B cell (primary cell): ENCODE results near the gene NEGR1. TPM values are rescaled to one million over a fixed set of nuclear protein-coding genes. Genes with fewer than 3 reads are reported as not detected.

Experiments used
- ATAC-seq: fragments of 200-7000 bp; cut with Tn5 transposase; one replicate; pipeline ENCODE4 v1.10.0; 2021; ENCODE audit warnings: low read depth, mild to moderate bottlenecking, moderate number of reproducible peaks, moderate library complexity
- CTCF ChIA-PET: fragments of 350-600 bp; sonication (Branson Sonifier 250); formaldehyde crosslinking; loops from one replicate; lab custom pipeline; 2021; ENCODE audit warnings: antibody characterized with exemption, inconsistent platforms; lab: Charles Lee
- POLR2A ChIA-PET: fragments of 350-600 bp; sonication (Branson Sonifier 250); formaldehyde crosslinking; loops from one replicate; lab custom pipeline; 2021; ENCODE audit warnings: antibody characterized with exemption; lab: Charles Lee
- DNase-seq: peaks from one replicate; pipeline ENCODE4 v3.0.0; 2013
- H2AFZ ChIP-seq: 2 replicates; pipeline ENCODE4 v1.6.1; 2012; ENCODE audit warnings: mild to moderate bottlenecking, low read depth, low read length; ENCODE audit not compliant: insufficient read depth, poor library complexity, severe bottlenecking
- H3K27ac ChIP-seq, 2 donors: 1 replicate in 1 of 2; 2 replicates in 1 of 2; pipeline ENCODE4 v1.5.1; 2012 to 2013; ENCODE audit warnings: low read length in 2 of 2, mild to moderate bottlenecking in 2 of 2, moderate library complexity in 1 of 2
- H3K27me3 ChIP-seq, 4 experiments: fragments of 200-600 bp in 1 of 4; sonication (generic) in 1 of 4; replicated peaks in 1 of 4; 1 replicate in 2 of 4; 2 replicates in 2 of 4; pipeline versions ENCODE4 v1.6.1 to v1.7.0; 2013 to 2016; ENCODE audit warnings: low read length in 3 of 4, mild to moderate bottlenecking in 2 of 4, mixed read lengths in 1 of 4, moderate library complexity in 1 of 4; ENCODE audit not compliant: insufficient read depth in 4 of 4, control insufficient read depth in 3 of 4; ENCODE audit errors: control extremely low read depth in 1 of 4
- H3K36me3 ChIP-seq, 2 experiments: replicated peaks in 1 of 2; 1 replicate in 1 of 2; 2 replicates in 1 of 2; pipeline versions ENCODE4 v1.6.1 to v1.7.1; 2013; ENCODE audit warnings: low read length in 1 of 2; ENCODE audit not compliant: insufficient read depth in 2 of 2, control insufficient read depth in 1 of 2; ENCODE audit errors: control extremely low read depth in 1 of 2, extremely low read depth in 1 of 2
- H3K4me1 ChIP-seq, 2 donors: fragments of 200-600 bp in 1 of 2; sonication (generic) in 1 of 2; 1 replicate in 1 of 2; 2 replicates in 1 of 2; pipeline versions ENCODE4 v1.5.1 to v1.6.1; 2013 to 2017; ENCODE audit warnings: low read length in 2 of 2; ENCODE audit not compliant: control insufficient read depth in 2 of 2, insufficient read depth in 2 of 2
- H3K4me2 ChIP-seq: replicated peaks from 2 replicates; pipeline ENCODE3; 2012; ENCODE audit warnings: mild to moderate bottlenecking, low read depth, low read length; ENCODE audit not compliant: poor library complexity, severe bottlenecking
- H3K4me3 ChIP-seq, 5 experiments: fragments of 200-600 bp in 1 of 5; sonication (generic) in 1 of 5; 1 replicate in 3 of 5; 2 replicates in 2 of 5; pipeline versions ENCODE4 v1.5.1 to v1.7.0; 2011 to 2016; ENCODE audit warnings: low read length in 4 of 5, mild to moderate bottlenecking in 4 of 5, low read depth in 2 of 5, control low read depth in 1 of 5, moderate library complexity in 1 of 5; ENCODE audit not compliant: insufficient read depth in 1 of 5; ENCODE audit errors: control extremely low read depth in 1 of 5, extremely low read depth in 1 of 5
- H3K79me2 ChIP-seq: fragments of 200-600 bp; sonication (generic); one replicate; pipeline ENCODE4 v1.6.0; 2016; ENCODE audit warnings: low read length; ENCODE audit not compliant: control insufficient read depth, insufficient read depth
- H3K9ac ChIP-seq: fragments of 200-600 bp; sonication (generic); 2 replicates; pipeline ENCODE4 v1.6.1; 2017; ENCODE audit warnings: mild to moderate bottlenecking, low read length, moderate library complexity
- H3K9me3 ChIP-seq, 3 donors: one replicate each; pipeline versions ENCODE4 v1.6.1 to v1.7.1; 2013; ENCODE audit warnings: low read length in 2 of 3; ENCODE audit not compliant: control insufficient read depth in 2 of 3, insufficient read depth in 1 of 3; ENCODE audit errors: control extremely low read depth in 1 of 3
- H4K20me1 ChIP-seq: 2 replicates; pipeline ENCODE4 v1.6.0; 2012; ENCODE audit warnings: mild to moderate bottlenecking, low read length; ENCODE audit not compliant: insufficient read depth, control insufficient read depth, poor library complexity, severe bottlenecking
- H3K27ac Mint-ChIP-seq: one replicate; pipeline ENCODE4 v1.8.0; 2021; ENCODE audit warnings: mixed read lengths
- H3K27me3 Mint-ChIP-seq: one replicate; pipeline ENCODE4 v1.8.0; 2021; ENCODE audit warnings: mixed read lengths
- H3K4me1 Mint-ChIP-seq: one replicate; pipeline ENCODE4 v1.8.0; 2021; ENCODE audit warnings: mixed read lengths
- H3K4me3 Mint-ChIP-seq: one replicate; pipeline ENCODE4 v1.8.0; 2021; ENCODE audit warnings: mixed read lengths
- H3K9me3 Mint-ChIP-seq: one replicate; pipeline ENCODE4 v1.8.0; 2022; ENCODE audit warnings: mixed read lengths; ENCODE audit not compliant: insufficient read depth
- CTCF ChIP-seq: fragments of 200-600 bp; IDR thresholded peaks from one replicate; pipeline ENCODE4 v1.8.0; 2022; ENCODE audit warnings: antibody characterized with exemption, mild to moderate bottlenecking
- EZH2 ChIP-seq: IDR thresholded peaks from 2 replicates; pipeline ENCODE4 v1.6.1; 2012; ENCODE audit warnings: borderline replicate concordance, low read depth, mild to moderate bottlenecking, moderate library complexity, low read length; ENCODE audit not compliant: insufficient read depth, poor library complexity, severe bottlenecking
- WGBS: methylation state at CpG from one replicate; pipeline ENCODE4 v1.1.5; 2013; ENCODE audit warnings: missing lambda C conversion rate; ENCODE audit not compliant: insufficient coverage; 5-methylcytosine and 5-hydroxymethylcytosine counted together
- intact Hi-C: fragments of 100-400 bp; cut with micrococcal nuclease; formaldehyde crosslinking; loops from one replicate; pipeline ENCODE4 v1.10.0; 2022
- polyA plus RNA-seq: library from polyadenylated mRNA; depleted of rRNA; stranded (reverse); fragments of >200 nt; gene quantifications from 2 replicates; pipeline ENCODE4 v1.2.3, GENCODE V29; 2012
- total RNA-seq, 2 donors: library from RNA; stranded (reverse); fragments of 120-200 nt in 1 of 2; gene quantifications; 1 replicate in 1 of 2; 2 replicates in 1 of 2; pipeline versions ENCODE4 v1.2.3 to v1.2.4, GENCODE V29; 2013 to 2022

NEGR1 gene
- total and polyA plus RNA-seq, 2 donors (not counting 1 experiment from before 2014, with no cell fraction given), result 0.01 TPM; not detected in 1

- DNase-seq (no peak), ATAC-seq (no peak)
- Histone ChIP-seq H3K4me2 (no peak overlapping the region), H3K27me3 (no peaks in the 10 kb centered on the region), H3K79me2 (no peaks in the 10 kb centered on the region), H4K20me1 (no peaks in the 10 kb centered on the region), H3K27ac (no peak overlapping the region), H3K4me3 (no peak overlapping the region), H3K36me3 (no peaks in the 10 kb centered on the region), H2AFZ (no peak overlapping the region), H3K9ac (no peak overlapping the region), H3K4me1 (no peaks in the 10 kb centered on the region), H3K9me3 (no peaks in the 10 kb centered on the region)
- no peaks in the 10 kb centered on the region for H3K4me1 Mint-ChIP-seq
- WGBS, result no CpG with 5 or more reads among the region's 6 CpGs
- POLR2A ChIA-PET, result no interaction called here
- no peak overlapping the region for H3K27ac Mint-ChIP-seq
- no peaks in the 10 kb centered on the region for H3K9me3 Mint-ChIP-seq
- intact Hi-C loops, result no loop called here
- TF ChIP-seq EZH2 (no peak), CTCF (no peak)
- no peaks in the 10 kb centered on the region for H3K27me3 Mint-ChIP-seq
- CTCF ChIA-PET, result no interaction called here
- no peak overlapping the region for H3K4me3 Mint-ChIP-seq
These were observed 272.9 kb downstream of the NEGR1 start for GRCh38 chr1:72009173-72010093.

GRCh38 chr1:72007312-72007711, 275.0 kb downstream of the NEGR1 start:
- H3K9ac ChIP-seq, result no peak overlapping the region
- intact Hi-C loops, result no loop called here
- H2AFZ ChIP-seq, result no peak overlapping the region
- DNase-seq, result no peak
- no peaks in the 10 kb centered on the region for H4K20me1 ChIP-seq
- no peak overlapping the region for H3K4me3 ChIP-seq
- H3K27ac ChIP-seq, result no peak overlapping the region
- H3K9me3 ChIP-seq, result no peaks in the 10 kb centered on the region
- Mint-ChIP-seq H3K4me3 (no peak overlapping the region), H3K9me3 (no peaks in the 10 kb centered on the region), H3K4me1 (no peaks in the 10 kb centered on the region), H3K27me3 (no peaks in the 10 kb centered on the region), H3K27ac (no peak overlapping the region)
- ChIA-PET POLR2A (no interaction called here), CTCF (no interaction called here)
- ATAC-seq, result no peak
- TF ChIP-seq CTCF (no peak), EZH2 (no peak)
- no peaks in the 10 kb centered on the region for H3K27me3 ChIP-seq
- WGBS, result no CpG with 5 or more reads among the region's 2 CpGs
- H3K4me1 ChIP-seq, result no peaks in the 10 kb centered on the region
- no peaks in the 10 kb centered on the region for H3K36me3 ChIP-seq
- no peak overlapping the region for H3K4me2 ChIP-seq
- H3K79me2 ChIP-seq, result no peaks in the 10 kb centered on the region
